CD14-positive monocyte (primary cell): Measurements from ENCODE around the gene FIGLA. TPM values are rescaled to one million over a fixed set of nuclear protein-coding genes. Genes with fewer than 3 reads are reported as not detected.

Source experiments
- DNase-seq, 3 donors: peaks; one replicate each; pipeline ENCODE4 v3.0.0-alpha.2; 2011 to 2022
- H2AFZ ChIP-seq: 2 replicates; pipeline ENCODE4 v1.6.0; 2012; ENCODE audit warnings: mild to moderate bottlenecking, low read depth, low read length, inconsistent platforms; ENCODE audit not compliant: insufficient read depth, poor library complexity, severe bottlenecking
- H3K27ac ChIP-seq, 2 donors: 1 replicate in 1 of 2; 2 replicates in 1 of 2; pipeline ENCODE4 v1.5.1; 2012 to 2013; ENCODE audit warnings: low read length in 2 of 2, control low read depth in 1 of 2, inconsistent platforms in 1 of 2, low read depth in 1 of 2, mild to moderate bottlenecking in 1 of 2
- H3K27me3 ChIP-seq, 2 donors: one replicate each; pipeline versions ENCODE4 v1.6.0 to v1.6.1; 2011 to 2013; ENCODE audit warnings: low read length in 2 of 2; ENCODE audit not compliant: control insufficient read depth in 2 of 2, insufficient read depth in 2 of 2
- H3K36me3 ChIP-seq, 2 donors: replicated peaks in 1 of 2; 1 replicate in 1 of 2; 2 replicates in 1 of 2; pipeline versions ENCODE4 v1.5.1 to v1.6.1; 2012 to 2013; ENCODE audit warnings: low read length in 2 of 2, control low read depth in 1 of 2, inconsistent platforms in 1 of 2, mild to moderate bottlenecking in 1 of 2; ENCODE audit not compliant: insufficient read depth in 2 of 2, control insufficient read depth in 1 of 2
- H3K4me1 ChIP-seq, 2 donors: 1 replicate in 1 of 2; 2 replicates in 1 of 2; pipeline versions ENCODE4 v1.5.1 to v1.6.1; 2012 to 2013; ENCODE audit warnings: low read length in 2 of 2, control low read depth in 1 of 2, inconsistent platforms in 1 of 2, mild to moderate bottlenecking in 1 of 2, moderate library complexity in 1 of 2; ENCODE audit not compliant: insufficient read depth in 2 of 2, control insufficient read depth in 1 of 2
- H3K4me2 ChIP-seq: replicated peaks from 2 replicates; pipeline ENCODE3; 2012; ENCODE audit warnings: low read length, moderate library complexity, mild to moderate bottlenecking; ENCODE audit not compliant: poor library complexity, severe bottlenecking; ENCODE audit errors: extremely low read depth
- H3K4me3 ChIP-seq, 3 experiments: fragments of 200-600 bp in 1 of 3; sonication (generic) in 1 of 3; replicated peaks in 1 of 3; 1 replicate in 2 of 3; 2 replicates in 1 of 3; pipeline ENCODE4 v1.5.1; 2011 to 2013; ENCODE audit warnings: low read length in 3 of 3, mild to moderate bottlenecking in 3 of 3, control low read depth in 2 of 3, low read depth in 2 of 3, inconsistent platforms in 1 of 3, moderate library complexity in 1 of 3
- H3K79me2 ChIP-seq: 2 replicates; pipeline ENCODE4 v1.6.0; 2012; ENCODE audit warnings: mild to moderate bottlenecking, control low read depth, inconsistent platforms, low read length, moderate library complexity; ENCODE audit not compliant: insufficient read depth
- H3K9ac ChIP-seq: 2 replicates; pipeline ENCODE4 v1.6.0; 2017; ENCODE audit warnings: low read length, mild to moderate bottlenecking; ENCODE audit not compliant: insufficient read depth, poor library complexity, severe bottlenecking
- H3K9me3 ChIP-seq, 2 donors: replicated peaks in 1 of 2; 1 replicate in 1 of 2; 2 replicates in 1 of 2; pipeline versions ENCODE4 v1.5.1 to v1.6.1; 2012 to 2013; ENCODE audit warnings: low read length in 2 of 2, control low read depth in 1 of 2; ENCODE audit not compliant: control insufficient read depth in 1 of 2, insufficient read depth in 1 of 2
- H4K20me1 ChIP-seq: 2 replicates; pipeline ENCODE4 v1.6.0; 2012; ENCODE audit warnings: mild to moderate bottlenecking, low read length, control low read depth, moderate library complexity; ENCODE audit not compliant: insufficient read depth
- H3K27ac Mint-ChIP-seq, 7 donors: one replicate each; pipeline ENCODE4 v1.8.0; 2020; ENCODE audit warnings: mild to moderate bottlenecking in 7 of 7, mixed read lengths in 7 of 7, moderate library complexity in 6 of 7, inconsistent platforms in 2 of 7
- H3K27me3 Mint-ChIP-seq, 3 donors: one replicate each; pipeline ENCODE4 v1.8.0; 2021 to 2022; ENCODE audit warnings: low read depth in 3 of 3, mild to moderate bottlenecking in 3 of 3, mixed read lengths in 3 of 3, moderate library complexity in 3 of 3, inconsistent platforms in 1 of 3
- H3K36me3 Mint-ChIP-seq, 2 donors: one replicate each; pipeline ENCODE4 v1.8.0; 2020; ENCODE audit warnings: mixed read lengths in 2 of 2, inconsistent platforms in 1 of 2, mild to moderate bottlenecking in 1 of 2
- H3K4me1 Mint-ChIP-seq: one replicate; pipeline ENCODE4 v1.8.0; 2020; ENCODE audit warnings: mild to moderate bottlenecking, mixed read lengths
- H3K4me3 Mint-ChIP-seq, 2 donors: one replicate each; pipeline ENCODE4 v1.8.0; 2020; ENCODE audit warnings: mild to moderate bottlenecking in 2 of 2, mixed read lengths in 2 of 2, moderate library complexity in 1 of 2
- H3K9me3 Mint-ChIP-seq, 7 donors: one replicate each; pipeline ENCODE4 v1.8.0; 2020 to 2022; ENCODE audit warnings: mixed read lengths in 7 of 7, mild to moderate bottlenecking in 6 of 7, moderate library complexity in 6 of 7, inconsistent platforms in 2 of 7
- whole genome bisulfite sequencing: methylation state at CpG from one replicate; pipeline ENCODE4 v1.1.5; 2013; ENCODE audit warnings: missing lambda C conversion rate; ENCODE audit not compliant: insufficient coverage; 5-methylcytosine and 5-hydroxymethylcytosine counted together
- intact Hi-C, 2 donors: fragments of 100-400 bp; cut with micrococcal nuclease; formaldehyde crosslinking; loops; one replicate each; pipeline versions ENCODE4 v1.15.0 to v1.15.1; 2023
- polyA plus RNA-seq, 3 donors: library from polyadenylated mRNA; depleted of rRNA in 1 of 3; unstranded in 2 of 3; stranded (reverse) in 1 of 3; fragments of 300-500 nt in 2 of 3; fragments of >200 nt in 1 of 3; fragmentation: Illumina TruSeq in 2 of 3; gene quantifications; 1 replicate in 2 of 3; 2 replicates in 1 of 3; pipeline ENCODE4 v1.2.3, GENCODE V29; 2012 to 2021
- TF ChIP-seq, protein P1 (sequence below): fragments of 200-600 bp; IDR thresholded peaks from one replicate; pipeline ENCODE4 v1.8.0; 2022; ENCODE audit warnings: antibody characterized with exemption, mild to moderate bottlenecking

FIGLA gene
- polyA plus RNA-seq, 3 donors: 0.13 TPM; not detected in 2

DNA sequence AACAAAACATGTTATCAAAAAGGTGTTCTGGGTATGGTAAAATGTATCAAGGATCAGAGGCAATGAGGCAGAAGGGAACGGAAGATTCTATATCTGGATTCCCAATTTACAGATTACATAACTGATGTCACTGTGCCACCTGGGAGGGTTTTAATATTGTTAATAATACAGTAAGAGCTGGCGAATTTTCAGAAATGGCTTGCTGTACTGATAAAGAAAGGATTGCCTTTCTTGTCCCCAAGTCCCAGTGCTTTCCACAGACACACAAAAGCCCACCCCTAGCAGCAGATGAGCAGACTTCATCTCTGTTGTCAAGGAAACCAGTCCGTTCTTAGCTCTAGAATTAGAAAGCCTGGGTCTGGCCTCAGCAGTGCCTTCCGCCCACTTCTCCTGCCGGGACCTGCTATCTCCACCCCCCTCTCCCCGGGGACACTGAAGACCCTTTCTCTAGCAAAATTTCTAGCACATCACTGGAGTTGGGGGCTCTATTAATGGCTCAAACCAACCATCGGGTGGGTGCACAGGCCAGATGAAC, 56.7 kb downstream of the FIGLA start:
- DNase-seq: no peak
- Mint-ChIP-seq H3K27me3 (peaks cover 12 to 36% (median 15%) of the 10 kb centered on the region in 3 donors), H3K27ac (no peak overlapping the region)

DNA sequence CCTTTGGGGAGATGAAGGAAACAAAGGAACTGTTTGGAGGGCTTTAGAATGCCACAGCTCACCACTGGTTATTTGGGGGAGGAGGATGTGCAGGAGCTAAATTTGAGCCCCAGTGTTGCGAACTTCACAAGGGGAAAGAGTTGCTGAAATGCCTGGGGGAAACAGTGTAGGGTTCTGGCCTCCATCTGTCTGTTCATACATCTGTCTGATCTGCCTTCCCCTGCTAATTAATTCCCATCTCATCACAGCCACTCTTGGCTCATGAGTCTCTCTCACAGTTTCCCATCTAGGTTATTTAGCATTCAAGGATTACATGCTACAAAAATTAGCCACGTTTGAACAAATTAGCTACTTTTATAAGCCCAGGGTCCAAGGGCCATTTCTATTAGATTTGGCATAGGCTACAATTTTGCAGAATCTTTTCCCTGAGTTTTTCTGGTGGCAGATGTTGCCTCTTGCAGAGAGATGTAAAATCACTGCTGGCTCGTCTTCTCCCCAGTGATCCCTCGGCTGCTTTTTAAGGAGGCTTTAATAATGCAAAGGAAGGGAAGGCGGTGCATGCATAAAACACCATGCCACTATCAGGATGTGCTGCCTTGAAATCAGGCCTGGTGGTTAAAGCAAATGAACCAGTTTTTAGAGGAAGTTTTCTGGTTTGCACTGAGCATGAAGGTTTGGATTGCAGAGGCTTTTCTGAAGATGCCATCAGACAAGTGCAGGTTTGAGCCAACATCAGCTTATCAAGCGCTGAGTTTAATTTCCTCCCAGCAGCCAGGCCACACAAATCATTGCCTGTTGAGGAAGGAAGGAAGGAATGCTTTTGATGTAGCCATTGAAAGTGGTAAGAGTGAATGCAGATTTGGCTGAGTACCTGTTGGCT, 57.4 kb downstream of the FIGLA start:
- Histone ChIP-seq H3K4me3 (no peak overlapping the region), H3K36me3 (no peaks in the 10 kb centered on the region), H4K20me1 (no peaks in the 10 kb centered on the region), H2AFZ (no peak overlapping the region), H3K27me3 (peaks cover 11% of the 10 kb centered on the region in 2 donors), H3K4me1 (no peaks in the 10 kb centered on the region), H3K79me2 (no peaks in the 10 kb centered on the region), H3K27ac (no peak overlapping the region), H3K9ac (no peak overlapping the region), H3K9me3 (no peaks in the 10 kb centered on the region), H3K4me2 (no peak overlapping the region)
- TF ChIP-seq, protein P1, sequence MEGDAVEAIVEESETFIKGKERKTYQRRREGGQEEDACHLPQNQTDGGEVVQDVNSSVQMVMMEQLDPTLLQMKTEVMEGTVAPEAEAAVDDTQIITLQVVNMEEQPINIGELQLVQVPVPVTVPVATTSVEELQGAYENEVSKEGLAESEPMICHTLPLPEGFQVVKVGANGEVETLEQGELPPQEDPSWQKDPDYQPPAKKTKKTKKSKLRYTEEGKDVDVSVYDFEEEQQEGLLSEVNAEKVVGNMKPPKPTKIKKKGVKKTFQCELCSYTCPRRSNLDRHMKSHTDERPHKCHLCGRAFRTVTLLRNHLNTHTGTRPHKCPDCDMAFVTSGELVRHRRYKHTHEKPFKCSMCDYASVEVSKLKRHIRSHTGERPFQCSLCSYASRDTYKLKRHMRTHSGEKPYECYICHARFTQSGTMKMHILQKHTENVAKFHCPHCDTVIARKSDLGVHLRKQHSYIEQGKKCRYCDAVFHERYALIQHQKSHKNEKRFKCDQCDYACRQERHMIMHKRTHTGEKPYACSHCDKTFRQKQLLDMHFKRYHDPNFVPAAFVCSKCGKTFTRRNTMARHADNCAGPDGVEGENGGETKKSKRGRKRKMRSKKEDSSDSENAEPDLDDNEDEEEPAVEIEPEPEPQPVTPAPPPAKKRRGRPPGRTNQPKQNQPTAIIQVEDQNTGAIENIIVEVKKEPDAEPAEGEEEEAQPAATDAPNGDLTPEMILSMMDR: no peak
- WGBS: 80% methylated on average over 2 of the region's 6 CpGs
- Mint-ChIP-seq H3K27ac (peak overlapping the region in 1 of 7 donors; percentile 37), H3K4me1 (no peaks in the 10 kb centered on the region), H3K36me3 (no peaks in the 10 kb centered on the region), H3K4me3 (no peak overlapping the region), H3K9me3 (peaks cover 0 to 2% (median 0%) of the 10 kb centered on the region in 7 donors), H3K27me3 (peaks cover 12 to 30% (median 15%) of the 10 kb centered on the region in 3 donors)
- DNase-seq: no peak
- intact Hi-C loops: no loop called here

More for the DNA sequence above, 56.7 kb downstream of the FIGLA start:
- Mint-ChIP-seq H3K4me1 (no peaks in the 10 kb centered on the region), H3K9me3 (peaks cover 0 to 2% (median 0%) of the 10 kb centered on the region in 7 donors), H3K4me3 (no peak overlapping the region), H3K36me3 (no peaks in the 10 kb centered on the region)
- Histone ChIP-seq H3K4me2 (no peak overlapping the region), H3K79me2 (no peaks in the 10 kb centered on the region), H4K20me1 (no peaks in the 10 kb centered on the region), H3K9ac (no peak overlapping the region), H3K27me3 (peaks cover 14% of the 10 kb centered on the region in 2 donors), H3K36me3 (no peaks in the 10 kb centered on the region), H3K4me1 (no peaks in the 10 kb centered on the region), H2AFZ (no peak overlapping the region), H3K4me3 (no peak overlapping the region), H3K27ac (no peak overlapping the region), H3K9me3 (no peaks in the 10 kb centered on the region)
- TF ChIP-seq, protein P1: no peak
- intact Hi-C loops: no loop called here
- 67% methylated on average over 1 of the region's 7 CpGs for WGBS
